KBM-7 (cell line): ENCODE data around the gene DIP2A.
A peak's percentile ranks its signal among the peaks of the same experiment; 100 is the strongest.
"Not testable (repeated sequence)": the region's sequence is repeated elsewhere in the genome, so short reads cannot be mapped to it uniquely, and the experiment has no call there.

Experiments
- DNase-seq: peaks from one replicate; pipeline ENCODE4 v3.0.0-alpha.2; 2015
- in situ Hi-C: fragments of 300-500 bp; cut with MboI; formaldehyde crosslinking; loops from 2 replicates; pipeline ENCODE4 v1.14.3; 2020; ENCODE audit warnings: low sequenced_read_pairs, low pct_unique_long_range_greater_than_20kb, mixed read lengths

DIP2A gene

GRCh38 chr21:46441961-46442498 is 16.7 kb upstream of the DIP2A start:
- in situ Hi-C loops = no loop called here
- DNase-seq = no peak

- in situ Hi-C loops = no loop called here
- no peak for DNase-seq
These were observed 15.8 kb upstream of the DIP2A start for GRCh38 chr21:46442938-46443337.

DNA sequence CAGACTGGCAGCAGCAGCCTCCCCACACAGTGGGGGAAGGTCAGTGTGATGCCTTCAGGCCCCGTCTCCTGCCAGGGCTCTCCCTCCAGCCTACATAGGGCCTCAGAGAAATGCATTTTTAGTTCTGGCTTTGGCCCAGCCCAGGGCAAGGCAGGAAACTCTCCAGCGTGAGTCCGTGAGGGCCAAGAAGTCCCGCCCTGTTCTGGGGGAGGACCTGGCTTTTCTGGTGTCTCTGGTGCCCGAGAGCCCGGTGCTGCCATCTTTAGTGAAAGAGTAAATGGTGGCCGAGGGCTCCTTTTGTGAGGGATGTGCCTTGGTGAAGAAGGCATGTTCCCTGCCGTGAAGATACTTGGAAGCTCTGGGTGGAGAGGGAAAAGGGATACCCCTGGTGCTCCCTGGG is 14.8 kb upstream of the DIP2A start:
- in situ Hi-C loops = no loop called here
- no peak for DNase-seq

- no peak for DNase-seq
- in situ Hi-C loops = no loop called here
These were observed 10.6 kb upstream of the DIP2A start for GRCh38 chr21:46448108-46448507.

DNA sequence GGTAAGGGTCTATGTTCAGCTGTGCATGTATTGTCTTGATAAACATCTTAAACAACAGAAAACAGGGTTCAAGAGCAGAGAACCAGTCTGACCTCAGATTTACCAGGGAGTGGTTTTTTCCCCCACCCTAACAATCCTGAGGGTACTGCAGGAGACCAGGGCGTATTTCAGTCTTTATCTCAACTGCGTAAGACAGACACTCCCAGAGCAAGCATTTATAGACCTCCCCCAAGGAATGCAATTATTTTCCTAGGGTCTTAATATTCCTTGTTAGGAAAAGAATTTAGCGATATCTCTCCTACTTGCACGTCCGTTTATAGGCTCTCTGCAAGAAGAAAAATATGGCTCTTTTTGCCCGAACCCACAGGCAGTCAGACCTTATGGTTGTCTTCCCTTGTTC is 9.8 kb upstream of the DIP2A start:
- DNase-seq, in situ Hi-C loops: not testable (repeated sequence)

DNA sequence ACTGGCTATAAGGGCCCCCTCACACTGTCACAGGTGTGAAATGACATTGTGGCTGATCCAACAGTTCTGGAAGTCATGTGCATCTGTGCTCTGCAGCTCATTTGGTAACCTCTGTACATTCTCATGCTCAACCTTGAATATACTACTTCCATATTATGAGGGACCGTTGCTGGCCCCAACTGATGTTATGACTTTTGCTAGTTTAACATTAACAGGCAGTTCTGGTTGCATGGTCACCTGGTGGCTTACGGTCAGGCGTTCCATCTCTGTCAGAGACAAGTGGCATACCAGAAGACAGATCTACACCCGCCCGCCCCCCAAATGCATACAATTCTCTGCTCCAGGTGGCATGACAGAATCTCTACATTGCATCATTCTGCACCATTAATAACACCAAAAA is 6.0 kb upstream of the DIP2A start:
- no peak for DNase-seq
- in situ Hi-C loops = no loop called here

- DNase-seq = no peak
- in situ Hi-C loops = no loop called here
These were observed 4.5 kb upstream of the DIP2A start for GRCh38 chr21:46454142-46454541.

GRCh38 chr21:46454634-46455390 is 3.9 kb upstream of the DIP2A start:
- peak; percentile 20 for DNase-seq
- in situ Hi-C loops = no loop called here

DNA sequence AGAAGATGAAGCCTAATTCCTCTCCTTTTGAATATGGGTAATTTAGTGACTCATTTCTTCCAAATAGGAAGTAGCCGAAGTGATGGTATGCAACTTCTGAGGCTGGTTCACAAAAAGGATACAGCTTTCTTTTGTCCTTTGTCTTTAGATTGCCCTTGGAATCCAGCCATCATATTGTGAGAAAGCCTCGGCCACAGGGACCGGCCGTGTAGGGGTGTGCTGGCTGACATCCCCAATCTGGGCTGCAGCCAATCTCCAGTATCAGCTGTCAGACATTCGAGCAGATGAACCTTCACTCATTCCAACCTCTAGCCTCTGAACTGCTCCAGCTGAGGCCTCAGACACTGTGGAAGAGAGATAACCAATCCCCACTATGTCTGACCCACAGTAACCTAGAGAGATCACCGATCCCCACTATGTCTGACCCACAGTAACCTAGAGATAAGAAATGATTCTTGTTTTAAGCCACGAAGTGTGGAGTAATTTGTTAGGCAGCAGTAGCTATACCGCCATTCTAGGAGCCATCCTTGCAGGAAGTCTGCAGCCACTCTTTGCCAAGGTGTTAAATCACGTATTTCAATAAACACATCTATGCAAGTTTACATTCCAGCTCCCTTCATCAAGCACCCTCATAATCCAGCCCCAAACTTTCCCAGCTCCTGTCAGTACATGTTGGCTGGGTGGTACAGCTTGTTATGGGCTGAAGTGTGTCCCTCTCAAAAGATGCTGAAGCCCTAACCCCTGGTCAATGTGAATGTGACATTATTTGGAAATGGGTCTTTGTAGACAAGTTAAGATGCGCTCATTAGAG is 2.9 kb upstream of the DIP2A start:
- in situ Hi-C loops = no loop called here
- no peak for DNase-seq

DNA sequence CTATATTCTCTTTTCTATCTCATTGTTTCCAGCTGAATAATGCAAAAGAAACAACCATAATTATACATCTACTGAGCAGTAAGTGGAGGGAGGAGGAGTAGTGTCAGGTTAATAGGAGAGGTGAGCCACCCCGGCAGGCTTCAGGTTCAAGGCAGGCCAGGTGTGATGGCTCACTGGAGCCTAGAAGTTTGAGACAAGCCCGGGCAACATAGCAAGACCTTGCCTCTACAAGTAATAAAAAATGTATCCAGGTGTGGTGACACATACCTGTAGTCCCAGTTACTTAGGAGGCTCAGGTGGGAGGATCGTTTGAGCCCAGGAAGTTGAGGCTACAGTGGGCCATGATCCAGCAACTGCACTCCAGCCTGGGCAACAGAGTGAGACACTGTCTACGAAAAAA is 1.9 kb upstream of the DIP2A start:
- in situ Hi-C loops = no loop called here
- no peak for DNase-seq

- in situ Hi-C loops = no loop called here
- DNase-seq = peak; percentile 62
These were observed 833 bp upstream of the DIP2A start for GRCh38 chr21:46457801-46458314.

- in situ Hi-C loops = no loop called here
- DNase-seq = no peak
These were observed 299 bp downstream of the DIP2A start for GRCh38 chr21:46459024-46459355.

- DNase-seq = peak; percentile 38
- in situ Hi-C loops = no loop called here
These were observed 843 bp downstream of the DIP2A start for GRCh38 chr21:46459356-46460112.

GRCh38 chr21:46461909-46462308 is 3.2 kb downstream of the DIP2A start:
- in situ Hi-C loops = no loop called here
- DNase-seq = no peak

DNA sequence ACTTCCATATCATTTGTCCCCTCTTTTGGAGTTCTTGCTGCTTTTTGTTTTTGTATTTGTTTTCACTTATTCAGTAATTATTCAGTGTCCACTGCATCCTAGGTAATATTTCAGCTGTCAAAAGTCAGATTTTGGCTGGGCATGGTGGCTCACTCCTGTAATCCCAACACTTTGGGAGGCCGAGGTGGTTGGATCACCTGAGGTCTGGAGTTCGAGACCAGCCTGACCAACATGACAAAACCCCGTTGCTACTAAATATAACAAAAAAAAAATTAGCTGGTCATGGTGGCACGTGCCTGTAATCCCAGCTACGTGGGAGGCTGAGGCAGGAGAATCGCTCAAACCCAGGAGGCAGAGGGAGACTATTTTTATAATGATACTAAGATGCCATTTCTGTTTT is 6.5 kb downstream of the DIP2A start:
- in situ Hi-C loops, DNase-seq: not testable (repeated sequence)

DNA sequence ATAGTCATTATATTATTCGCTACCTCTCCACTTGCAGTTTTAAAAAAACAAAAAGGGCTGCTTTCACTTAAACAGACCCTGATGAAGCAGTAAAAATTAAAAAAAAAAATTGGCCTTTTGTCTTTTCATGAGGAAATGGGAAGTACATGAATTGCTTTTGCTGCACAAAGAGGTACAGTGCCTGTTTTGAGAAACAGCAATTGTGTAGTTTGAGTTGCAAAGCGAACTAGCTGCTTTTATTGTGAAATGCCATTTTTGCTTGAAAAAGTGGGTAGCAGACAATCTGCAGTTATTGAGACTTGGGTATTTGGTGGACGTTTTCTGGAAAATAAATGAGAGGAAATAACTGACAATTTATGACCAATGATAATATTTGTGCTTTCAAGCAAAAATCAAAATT is 7.0 kb downstream of the DIP2A start:
- in situ Hi-C loops = no loop called here
- no peak for DNase-seq

DNA sequence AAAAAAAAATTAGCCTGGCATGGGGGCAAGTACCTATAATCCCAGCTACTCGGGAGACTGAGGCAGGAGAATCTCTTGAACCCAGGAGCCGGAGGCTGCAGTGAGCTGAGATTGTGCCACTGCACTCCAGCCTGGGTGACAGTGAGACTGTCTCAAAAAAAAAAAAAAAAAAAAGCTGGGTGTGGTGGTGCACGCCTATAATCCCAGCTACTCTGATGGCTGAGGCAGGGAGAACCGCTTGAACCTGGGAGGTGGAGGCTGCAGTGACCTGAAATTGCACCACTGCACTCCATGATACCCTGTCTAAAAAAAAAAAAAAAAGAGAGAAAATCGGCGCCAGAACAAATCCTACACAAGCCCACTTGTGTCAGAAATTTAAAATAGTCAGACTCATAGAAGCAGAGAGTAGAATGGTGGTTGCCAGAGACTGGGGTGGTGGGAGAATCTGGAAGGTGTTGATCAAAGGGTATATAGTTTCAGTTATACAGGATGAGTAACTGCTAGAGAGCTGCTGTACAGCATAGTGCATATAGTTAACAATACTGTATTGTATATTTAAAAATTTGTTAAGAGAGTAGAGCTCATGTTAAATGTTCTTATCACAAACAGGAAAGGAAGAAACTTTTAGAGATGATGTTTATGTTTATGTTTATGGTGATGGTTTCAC is 9.6 kb downstream of the DIP2A start:
- in situ Hi-C loops = no loop called here

GRCh38 chr21:46469275-46469674 is 10.6 kb downstream of the DIP2A start:
- in situ Hi-C loops = no loop called here
- no peak for DNase-seq

More for the DNA sequence above, 9.6 kb downstream of the DIP2A start:
- no peak for DNase-seq

DNA sequence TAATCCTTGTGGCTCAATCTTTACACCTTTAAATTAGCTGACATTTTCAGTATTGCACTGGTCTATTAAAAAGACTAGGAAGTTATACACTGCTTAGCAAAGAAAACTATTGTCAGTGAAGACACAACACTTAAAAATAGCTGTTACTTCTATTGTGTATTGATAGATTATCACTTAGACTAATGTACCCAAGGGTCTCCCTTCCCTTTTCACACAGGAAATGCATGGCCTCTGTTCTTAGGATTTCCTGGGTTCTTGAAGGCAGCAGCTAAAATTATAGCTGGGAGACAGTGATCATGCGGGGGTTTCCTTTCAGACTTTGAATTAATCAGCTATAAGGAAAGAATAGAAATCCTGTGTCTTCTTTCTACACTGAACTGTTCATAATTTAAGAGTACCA is 12.8 kb downstream of the DIP2A start:
- in situ Hi-C loops = no loop called here
- DNase-seq = no peak
